ENCODE results near the gene BCAM. TPM values are rescaled to one million over a fixed set of nuclear protein-coding genes. Genes with fewer than 3 reads are reported as not detected.
"Not testable (repeated sequence)": the region's sequence is repeated elsewhere in the genome, so short reads cannot be mapped to it uniquely, and the experiment has no call there.

The BCAM gene
- total and polyA plus RNA-seq, 4 donors: 10.5 to 87.4 (median 19.1) TPM

DNA sequence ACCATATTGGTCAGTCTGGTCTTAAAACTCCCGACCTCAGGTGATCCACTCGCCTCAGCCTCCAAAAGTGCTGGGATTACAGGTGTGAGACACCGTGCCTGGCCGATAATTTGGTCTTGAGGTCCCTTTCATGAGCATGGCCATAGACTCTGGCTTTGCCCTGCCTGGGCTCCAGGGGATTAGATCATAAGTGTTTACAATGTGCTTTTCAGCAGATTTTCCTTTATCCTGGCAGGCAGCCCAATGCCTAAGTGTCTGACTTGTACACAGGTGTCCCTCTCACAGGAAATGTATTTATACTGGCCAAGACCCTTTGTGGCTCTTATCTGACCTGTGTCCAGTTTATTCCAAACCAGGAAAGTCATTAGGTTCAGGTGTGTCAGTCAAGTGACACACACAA, 15.9 kb downstream of the BCAM start:
- no peaks in the 10 kb centered on the region for H3K9me3 ChIP-seq (ENCODE audit: control insufficient read depth in 4 of 4, low read length in 3 of 4)
- no peaks in the 10 kb centered on the region for H3K27me3 ChIP-seq (ENCODE audit: control insufficient read depth in 4 of 4, insufficient read depth in 4 of 4, low read length in 3 of 4)
- DNase-seq (ENCODE audit: low spot score): no peak
- H3K4me3 ChIP-seq (ENCODE audit: low read depth in 1 of 3, low read length in 3 of 3): no peak overlapping the region
- no peaks in the 10 kb centered on the region for H3K36me3 ChIP-seq (ENCODE audit: control insufficient read depth in 4 of 4, insufficient read depth in 3 of 4, low read depth in 1 of 4, low read length in 3 of 4)
- no peak overlapping the region for H3K27ac ChIP-seq (ENCODE audit: low read depth in 1 of 2, low read length in 2 of 2)
- TF ChIP-seq, protein P1, sequence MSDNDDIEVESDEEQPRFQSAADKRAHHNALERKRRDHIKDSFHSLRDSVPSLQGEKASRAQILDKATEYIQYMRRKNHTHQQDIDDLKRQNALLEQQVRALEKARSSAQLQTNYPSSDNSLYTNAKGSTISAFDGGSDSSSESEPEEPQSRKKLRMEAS (IDR thresholded peaks at IDR 0.05): no peak
- TF ChIP-seq TAF1 (conservative IDR thresholded peaks at IDR 0.05): no peak
- no peak for TF ChIP-seq HNF4G (IDR thresholded peaks at IDR 0.05)
- TF ChIP-seq RAD21 (IDR thresholded peaks at IDR 0.05): no peak
- TF ChIP-seq, protein P2, sequence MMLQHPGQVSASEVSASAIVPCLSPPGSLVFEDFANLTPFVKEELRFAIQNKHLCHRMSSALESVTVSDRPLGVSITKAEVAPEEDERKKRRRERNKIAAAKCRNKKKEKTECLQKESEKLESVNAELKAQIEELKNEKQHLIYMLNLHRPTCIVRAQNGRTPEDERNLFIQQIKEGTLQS (IDR thresholded peaks at IDR 0.05): no peak
- no peak for TF ChIP-seq RXRA (IDR thresholded peaks at IDR 0.05)
- TF ChIP-seq GABPA (IDR thresholded peaks at IDR 0.05 in 1 of 2, conservative IDR thresholded peaks at IDR 0.05 in 1 of 2): no peak
- no peak for TF ChIP-seq JUND (IDR thresholded peaks at IDR 0.05)
- TF ChIP-seq FOXA2 (IDR thresholded peaks at IDR 0.05): no peak
- no peak for TF ChIP-seq EGR1 (IDR thresholded peaks at IDR 0.05; ENCODE audit: low read depth in 2 of 2)
- TF ChIP-seq NR2F2 (IDR thresholded peaks at IDR 0.05): no peak
- WGBS: 86% methylated on average over 4 of the region's 4 CpGs
- H3K9ac ChIP-seq (ENCODE audit: low read depth in 1 of 2, low read length in 2 of 2): no peak overlapping the region
- H3K4me1 ChIP-seq (ENCODE audit: control insufficient read depth in 4 of 4, insufficient read depth in 4 of 4, low read length in 3 of 4): peaks cover 0 to 2% (median 0%) of the 10 kb centered on the region in 4 donors

DNA sequence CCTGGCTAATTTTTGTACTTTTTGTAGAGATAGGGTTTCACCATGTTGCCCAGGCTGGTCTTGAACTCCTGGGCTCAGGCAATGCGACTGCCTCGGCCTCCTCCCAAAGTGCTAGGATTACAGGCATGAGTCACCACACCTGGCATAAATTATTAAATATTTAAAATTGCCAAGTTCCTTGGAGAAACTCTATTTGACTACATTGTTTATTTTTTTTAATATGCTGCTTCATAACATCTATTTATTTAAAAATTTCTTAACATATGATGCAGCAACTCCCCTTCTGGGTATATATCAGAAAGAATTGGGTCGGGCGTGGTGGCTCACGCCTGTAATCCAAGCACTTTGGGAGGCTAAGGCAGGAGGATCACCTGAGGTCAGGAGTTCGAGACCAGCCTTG, 24.0 kb downstream of the BCAM start:
- H3K27ac ChIP-seq (ENCODE audit: low read depth in 1 of 2, low read length in 2 of 2); H3K36me3 ChIP-seq (ENCODE audit: control insufficient read depth in 4 of 4, insufficient read depth in 3 of 4, low read depth in 1 of 4, low read length in 3 of 4); DNase-seq (ENCODE audit: low spot score); H3K9me3 ChIP-seq (ENCODE audit: control insufficient read depth in 4 of 4, low read length in 3 of 4); H3K27me3 ChIP-seq (ENCODE audit: control insufficient read depth in 4 of 4, insufficient read depth in 4 of 4, low read length in 3 of 4); H3K4me1 ChIP-seq (ENCODE audit: control insufficient read depth in 4 of 4, insufficient read depth in 4 of 4, low read length in 3 of 4); H3K9ac ChIP-seq (ENCODE audit: low read depth in 1 of 2, low read length in 2 of 2); H3K4me3 ChIP-seq (ENCODE audit: low read depth in 1 of 3, low read length in 3 of 3): not testable (repeated sequence)
- 91% methylated on average over 6 of the region's 6 CpGs for WGBS

DNA sequence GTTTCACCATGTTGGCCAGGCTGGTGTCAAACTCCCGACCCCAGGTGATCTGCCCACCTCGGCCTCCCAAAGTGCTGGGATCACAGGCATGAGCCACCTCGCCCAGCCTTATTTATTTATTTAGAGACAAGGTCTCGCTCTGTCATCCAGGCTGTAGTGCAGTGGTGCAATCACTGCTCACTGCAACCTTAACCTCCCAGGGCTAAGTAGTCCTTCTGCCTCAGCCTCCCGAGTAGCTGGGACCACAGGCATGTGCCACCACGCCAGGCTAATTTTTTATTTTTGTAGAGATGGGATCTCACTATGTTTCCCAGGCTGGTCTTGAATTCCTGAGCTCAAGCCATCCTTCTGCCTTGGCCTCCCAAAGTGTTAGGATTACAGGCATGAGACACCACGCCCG, 25.5 kb downstream of the BCAM start:
- H3K9ac ChIP-seq (ENCODE audit: low read depth in 1 of 2, low read length in 2 of 2); H3K27ac ChIP-seq (ENCODE audit: low read depth in 1 of 2, low read length in 2 of 2); H3K4me3 ChIP-seq (ENCODE audit: low read depth in 1 of 3, low read length in 3 of 3); H3K9me3 ChIP-seq (ENCODE audit: control insufficient read depth in 4 of 4, low read length in 3 of 4); H3K36me3 ChIP-seq (ENCODE audit: control insufficient read depth in 4 of 4, insufficient read depth in 3 of 4, low read depth in 1 of 4, low read length in 3 of 4); DNase-seq (ENCODE audit: low spot score); H3K4me1 ChIP-seq (ENCODE audit: control insufficient read depth in 4 of 4, insufficient read depth in 4 of 4, low read length in 3 of 4); H3K27me3 ChIP-seq (ENCODE audit: control insufficient read depth in 4 of 4, insufficient read depth in 4 of 4, low read length in 3 of 4): not testable (repeated sequence)
- 88% methylated on average over 8 of the region's 8 CpGs for WGBS

DNA sequence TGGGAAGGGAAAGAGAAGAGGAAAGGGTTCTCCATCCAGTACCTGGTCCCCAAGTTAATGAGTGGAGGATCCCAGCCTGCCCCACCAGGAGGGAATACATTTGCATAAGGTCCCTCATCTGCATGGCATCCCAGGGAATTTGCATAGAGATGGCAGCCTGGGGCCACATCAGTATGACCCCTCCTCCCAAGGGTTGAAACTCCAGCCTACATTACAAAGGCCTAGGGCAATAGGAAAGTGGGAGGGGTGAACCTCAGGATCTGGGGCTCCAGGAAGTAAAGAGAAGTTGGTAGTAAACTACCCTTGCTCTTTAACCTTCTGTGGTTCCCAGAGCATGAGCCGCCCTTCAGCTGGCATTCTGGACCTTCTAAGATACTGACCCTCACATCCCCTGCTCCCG, 30.4 kb downstream of the BCAM start:
- no peak overlapping the region for H3K4me3 ChIP-seq (ENCODE audit: low read depth in 1 of 3, low read length in 3 of 3)
- H3K27me3 ChIP-seq (ENCODE audit: control insufficient read depth in 4 of 4, insufficient read depth in 4 of 4, low read length in 3 of 4): no peaks in the 10 kb centered on the region
- no peaks in the 10 kb centered on the region for H3K9me3 ChIP-seq (ENCODE audit: control insufficient read depth in 4 of 4, low read length in 3 of 4)
- no peak overlapping the region for H3K9ac ChIP-seq (ENCODE audit: low read depth in 1 of 2, low read length in 2 of 2)
- TF ChIP-seq TAF1 (conservative IDR thresholded peaks at IDR 0.05): no peak
- no peak for TF ChIP-seq EGR1 (IDR thresholded peaks at IDR 0.05; ENCODE audit: low read depth in 2 of 2)
- no peak for TF ChIP-seq RAD21 (IDR thresholded peaks at IDR 0.05)
- no peak for TF ChIP-seq YY1 (IDR thresholded peaks at IDR 0.05)
- no peak for TF ChIP-seq RXRA (IDR thresholded peaks at IDR 0.05)
- no peaks in the 10 kb centered on the region for H3K36me3 ChIP-seq (ENCODE audit: control insufficient read depth in 4 of 4, insufficient read depth in 3 of 4, low read depth in 1 of 4, low read length in 3 of 4)
- no peak overlapping the region for H3K27ac ChIP-seq (ENCODE audit: low read depth in 1 of 2, low read length in 2 of 2)
- DNase-seq (ENCODE audit: low spot score): no peak
- WGBS: 90% methylated on average over 2 of the region's 2 CpGs
- peaks cover 0 to under 1% (median 0%) of the 10 kb centered on the region in 4 donors for H3K4me1 ChIP-seq (ENCODE audit: control insufficient read depth in 4 of 4, insufficient read depth in 4 of 4, low read length in 3 of 4)
